NCI-H510A treated with DMSO at 0.1 percent for 48 hours (cell line): ENCODE results near the gene LRRC43.

Source experiments
- DNase-seq: peaks from one replicate; lab custom pipeline; 2025; lab: John Stamatoyannopoulos, UW

The LRRC43 gene, protein sequence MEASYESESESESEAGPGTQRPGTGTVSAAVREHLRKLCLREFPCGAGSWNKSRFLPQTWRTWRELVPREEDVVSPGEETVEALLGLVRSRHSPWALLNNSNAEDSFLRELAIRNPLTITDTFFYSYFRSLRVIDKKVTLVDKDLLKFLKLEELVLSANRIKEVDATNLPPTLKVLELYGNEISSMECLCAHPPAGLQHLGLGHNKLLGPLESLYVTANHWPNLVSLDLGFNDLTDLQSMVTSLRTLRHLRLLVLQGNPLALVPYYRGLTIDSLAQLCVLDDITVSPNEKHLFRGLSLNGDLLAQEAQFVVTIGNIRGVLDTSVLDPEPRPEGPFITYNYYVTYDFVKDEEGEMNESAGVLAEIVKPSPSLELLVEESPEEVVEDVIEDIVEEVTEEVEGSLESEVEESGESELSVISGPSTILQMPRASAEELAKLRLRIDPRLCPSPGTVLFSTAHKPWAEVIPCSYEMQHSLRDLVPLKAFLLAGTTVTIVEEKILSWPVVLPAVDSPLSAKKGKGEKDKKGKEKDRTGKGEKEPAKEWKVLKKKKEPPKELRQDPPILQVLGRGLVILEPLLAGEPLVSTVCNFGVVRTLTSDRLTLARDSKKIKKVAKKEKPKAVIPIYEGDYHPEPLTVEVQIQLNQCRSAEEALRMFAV

DNA sequence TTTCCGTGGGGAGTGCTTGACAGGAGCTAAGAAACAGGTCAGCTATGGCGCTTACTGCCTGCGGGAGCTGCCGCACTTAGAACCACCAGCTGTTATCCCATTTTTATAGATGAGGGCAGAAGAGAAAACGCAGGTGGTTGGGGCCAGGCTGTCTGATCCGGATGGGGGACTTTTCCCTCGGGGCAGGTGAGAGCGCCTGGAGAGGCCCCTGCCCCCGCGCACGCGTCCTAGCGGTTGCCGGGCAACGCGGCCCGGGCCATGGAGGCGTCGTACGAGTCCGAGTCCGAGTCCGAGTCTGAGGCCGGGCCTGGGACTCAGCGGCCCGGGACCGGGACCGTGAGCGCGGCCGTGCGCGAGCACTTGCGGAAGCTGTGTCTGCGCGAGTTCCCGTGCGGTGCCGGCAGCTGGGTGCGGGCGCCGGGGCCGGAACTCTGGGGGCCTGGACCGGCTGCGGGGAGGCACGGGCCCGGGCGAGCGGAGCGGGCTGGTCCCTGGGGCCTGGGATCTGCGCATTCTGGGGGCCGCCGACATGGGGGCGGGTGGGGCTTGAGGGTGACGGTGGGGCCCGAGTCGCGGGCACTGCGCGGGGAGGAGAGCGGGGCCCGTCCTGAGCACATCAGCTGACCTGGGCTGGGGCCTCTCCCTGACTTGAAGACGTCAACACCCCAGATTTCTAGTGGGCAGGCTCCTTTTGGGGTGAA lies at the start of gene LRRC43:
Gene LRRC43 (plus strand): TSS at position 237 of the 701 bp plus-strand sequence. CDS start 22 bp downstream, at position 259.
- peak; percentile 61 for DNase-seq

GRCh38 chr12:122133192-122133950 lies 49.6 kb upstream of the LRRC43 start:
- no peak for DNase-seq

GRCh38 chr12:122135437-122136031 lies 47.4 kb upstream of the LRRC43 start:
- no peak for DNase-seq

- DNase-seq: peak; percentile 51
Measured at GRCh38 chr12:122137229-122137628, 45.7 kb upstream of the LRRC43 start.

GRCh38 chr12:122137681-122138080 lies 45.2 kb upstream of the LRRC43 start:
- DNase-seq: peak; percentile 93

GRCh38 chr12:122138181-122138580 lies 44.7 kb upstream of the LRRC43 start:
- no peak for DNase-seq

GRCh38 chr12:122138616-122139015 lies 44.3 kb upstream of the LRRC43 start:
- no peak for DNase-seq

DNA sequence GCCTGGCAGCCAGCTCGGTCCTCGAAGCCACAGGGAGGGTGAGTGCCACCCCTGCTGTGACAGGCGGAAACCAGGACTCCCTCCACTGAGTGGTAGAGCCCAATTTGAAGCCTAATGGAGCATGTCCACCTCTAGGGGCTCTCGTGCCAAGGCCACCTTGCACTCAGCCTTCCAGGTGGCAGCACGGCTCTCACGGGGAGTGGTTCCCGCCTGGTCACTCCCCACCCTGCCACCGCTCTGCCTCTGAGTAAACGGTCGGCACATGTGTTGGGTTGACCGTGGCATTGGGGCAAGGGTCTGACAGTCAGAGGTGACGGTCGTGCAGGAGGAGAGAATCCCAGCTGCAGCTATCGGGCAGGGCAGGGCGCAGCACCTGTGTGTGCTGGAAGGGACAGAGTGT lies 43.7 kb upstream of the LRRC43 start:
- DNase-seq: peak; percentile 67

- no peak for DNase-seq
Measured at GRCh38 chr12:122139941-122140340, 43.0 kb upstream of the LRRC43 start.

DNA sequence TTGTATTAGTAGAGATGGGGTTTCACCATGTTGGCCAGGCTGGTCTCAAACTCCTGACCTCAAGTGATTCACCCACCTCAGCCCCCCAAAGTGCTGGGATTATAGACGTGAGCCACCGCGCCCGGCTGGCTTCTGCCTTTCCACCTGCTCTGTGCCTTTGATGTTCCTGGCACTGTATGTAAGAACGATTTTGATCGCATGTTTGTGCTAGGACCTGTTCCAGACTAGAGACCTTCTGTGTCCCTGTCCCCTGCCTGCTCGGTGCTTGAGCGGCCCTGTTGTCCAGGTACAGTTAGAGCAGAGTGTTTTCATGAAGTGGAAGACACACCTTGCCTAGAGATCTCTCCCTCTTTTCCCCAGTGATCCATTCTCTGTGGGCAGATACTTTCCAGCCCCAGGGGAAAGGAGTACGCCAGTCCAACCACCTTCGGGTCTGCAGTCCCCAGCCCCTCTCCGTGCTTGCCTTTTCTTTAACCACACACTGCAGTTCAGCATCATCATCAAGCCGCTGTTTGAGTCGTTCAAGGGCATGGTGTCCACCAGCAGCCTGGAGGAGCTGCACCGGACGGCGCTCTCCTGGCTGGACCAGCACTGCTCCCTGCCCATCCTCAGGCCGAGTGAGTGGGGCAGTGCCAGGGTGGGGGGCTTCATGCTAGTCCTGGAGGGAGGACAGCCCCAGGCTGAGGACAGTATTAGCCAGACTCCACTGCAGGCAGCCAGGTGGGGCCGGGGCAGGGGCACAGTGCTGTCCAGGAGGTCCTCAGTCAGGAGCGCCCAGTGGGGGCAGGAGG lies 42.3 kb upstream of the LRRC43 start:
- no peak for DNase-seq

GRCh38 chr12:122141911-122142725 lies 40.8 kb upstream of the LRRC43 start:
- no peak for DNase-seq

GRCh38 chr12:122142857-122143256 lies 40.1 kb upstream of the LRRC43 start:
- DNase-seq: no peak

DNA sequence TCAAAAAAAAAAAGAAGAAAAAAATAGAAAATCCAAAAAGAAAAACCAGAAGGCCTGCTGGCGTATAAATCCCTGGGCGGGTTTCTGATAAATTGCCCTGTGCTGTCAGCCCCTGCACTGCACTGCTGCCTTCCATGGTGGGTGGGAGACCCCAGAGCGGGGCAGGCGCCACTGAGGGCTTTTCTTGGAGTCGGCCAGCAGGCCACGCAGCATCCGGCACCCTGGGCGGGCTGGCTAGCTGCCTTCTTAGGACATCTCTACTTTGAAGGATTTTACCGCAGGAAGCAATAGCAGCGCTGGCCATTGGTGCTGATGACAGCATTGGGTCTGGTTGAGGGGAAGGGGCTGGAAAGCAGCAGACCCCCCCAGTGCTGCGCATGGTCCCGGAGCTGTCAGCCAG lies 38.0 kb upstream of the LRRC43 start:
- no peak for DNase-seq

DNA sequence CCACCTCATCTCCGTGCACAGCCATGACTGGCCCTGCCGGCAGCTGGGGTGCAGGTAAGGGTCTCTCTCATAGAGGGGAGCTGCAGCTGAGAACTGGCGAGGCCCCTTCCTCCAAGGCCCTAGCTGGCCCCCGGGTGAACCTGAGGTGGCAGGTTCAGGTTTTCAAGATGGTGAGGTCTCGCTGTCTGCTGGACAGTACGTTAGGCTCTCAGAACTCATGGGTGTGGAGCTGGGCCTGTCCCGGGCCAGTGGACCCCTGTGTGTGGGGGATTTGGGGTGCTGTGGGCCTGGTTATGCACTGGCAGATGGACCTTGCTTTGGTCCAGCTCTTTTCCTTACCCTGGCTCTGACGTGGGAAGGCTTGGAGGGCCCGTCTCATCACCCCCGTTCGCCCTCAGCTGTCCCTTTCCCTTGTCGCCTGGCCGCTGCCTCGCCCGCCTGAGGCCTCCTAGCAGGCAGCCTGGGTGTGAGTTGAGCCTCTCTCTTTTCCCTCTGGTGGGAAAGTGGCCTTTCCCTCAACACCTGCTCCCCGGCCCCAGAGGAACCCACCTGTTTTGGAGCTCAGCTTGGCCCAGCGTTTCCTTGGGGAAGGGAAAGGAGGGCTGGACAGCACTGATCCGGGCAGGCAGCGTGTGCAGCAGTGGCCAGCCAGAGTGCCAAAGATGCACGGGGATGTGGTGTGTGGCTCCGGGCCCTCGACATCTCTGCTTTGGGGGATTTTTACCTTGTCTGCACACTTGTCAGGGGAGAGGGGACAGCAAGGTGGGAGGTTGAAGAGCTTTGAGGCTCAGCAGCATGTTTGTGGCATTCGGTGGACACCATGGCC lies 37.2 kb upstream of the LRRC43 start:
- DNase-seq: no peak

DNA sequence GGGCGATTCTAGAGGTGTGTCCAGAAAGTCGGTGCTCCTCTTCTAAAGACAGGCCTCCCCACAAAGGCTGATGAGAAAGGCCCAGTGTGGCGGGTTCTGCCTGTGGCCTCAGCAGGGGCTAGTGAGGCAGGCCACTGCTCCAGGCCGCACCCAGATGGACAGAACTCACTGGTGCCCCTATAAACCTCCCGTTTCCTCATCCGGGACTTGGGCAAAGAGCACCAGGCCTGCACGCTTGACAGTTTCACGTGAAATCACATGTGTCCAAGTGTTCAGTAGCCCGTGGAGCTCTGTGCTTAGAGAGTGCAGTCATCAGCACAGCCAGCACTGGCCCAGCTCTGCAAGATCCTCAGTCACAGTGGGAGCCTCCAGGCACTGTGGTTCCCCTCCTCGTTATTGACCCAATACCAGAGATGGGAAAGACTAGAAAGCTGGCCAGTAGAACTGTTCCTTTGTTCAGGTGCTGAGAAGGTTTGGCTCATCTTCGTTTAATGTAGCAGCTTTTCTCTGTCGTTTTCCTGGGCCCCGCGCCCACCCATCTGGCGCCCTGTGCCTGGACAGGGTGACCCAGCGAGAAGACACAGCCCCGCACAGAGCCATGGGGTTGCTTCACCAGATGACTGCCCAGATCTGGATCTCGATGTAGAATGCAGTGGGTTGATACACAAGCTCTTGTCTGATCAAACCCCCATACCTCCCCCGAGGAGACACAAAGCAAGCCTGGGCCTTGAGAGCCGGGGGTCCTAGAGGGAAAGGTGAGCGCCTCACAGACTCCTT lies 35.2 kb upstream of the LRRC43 start:
- no peak for DNase-seq

DNA sequence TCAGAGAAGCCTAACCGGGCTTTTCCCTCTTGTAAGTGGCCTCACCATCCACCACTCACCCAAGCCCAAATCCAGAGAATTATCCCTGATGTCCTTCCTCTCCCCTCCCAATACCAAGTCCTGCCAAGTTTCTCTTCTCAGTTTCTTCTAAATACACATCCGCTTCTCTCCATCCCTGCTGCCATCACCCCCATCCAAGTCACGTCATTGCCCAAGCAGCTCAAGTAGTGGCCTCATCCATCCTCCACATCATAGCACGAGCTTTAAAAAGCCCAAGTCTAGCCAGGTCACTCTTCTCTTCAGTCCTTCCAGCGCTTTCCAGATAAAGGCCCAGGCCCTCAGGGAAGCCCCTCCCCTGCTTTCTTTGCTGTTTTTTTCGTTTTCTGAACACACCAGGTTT lies 34.3 kb upstream of the LRRC43 start:
- DNase-seq: no peak

DNA sequence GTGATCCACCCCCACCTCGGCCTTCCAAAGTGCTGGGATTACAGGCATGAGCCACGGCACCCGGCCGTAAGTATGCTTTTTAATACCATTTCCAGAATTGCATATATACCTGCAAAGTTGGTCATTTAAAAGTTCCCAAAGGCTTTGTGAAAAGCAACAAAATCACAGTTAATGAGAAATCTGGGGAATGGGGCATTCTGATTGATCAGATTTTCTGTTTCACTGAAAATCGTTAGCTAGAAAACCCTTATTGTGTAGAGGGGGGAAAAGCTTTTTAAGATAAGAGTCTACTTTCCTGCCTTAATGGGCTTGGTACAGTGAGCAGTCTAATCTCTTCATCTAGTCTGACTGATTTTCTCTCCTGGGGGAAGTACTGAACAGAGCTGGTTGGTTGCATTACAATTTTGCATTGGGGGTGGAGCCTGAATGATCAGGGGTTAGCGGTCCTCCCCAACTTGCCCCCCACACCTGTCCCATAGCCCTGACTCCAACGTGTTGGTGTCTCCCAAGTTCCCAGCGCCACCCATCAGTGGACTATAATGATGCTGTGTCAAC lies 32.7 kb upstream of the LRRC43 start:
- DNase-seq: no peak

- DNase-seq: no peak
Measured at GRCh38 chr12:122152754-122153153, 30.2 kb upstream of the LRRC43 start.
